Subcutaneous abdominal adipose tissue (tissue), 5 donors: ENCODE measurements around the gene SUGT1.

Experiments
- H3K27ac ChIP-seq: one replicate; pipeline ENCODE4 v1.7.0; 2013; ENCODE audit warnings: low read depth, mild to moderate bottlenecking, inconsistent platforms, low read length, moderate library complexity
- H3K27me3 ChIP-seq, 5 donors: one replicate each; pipeline ENCODE4 v1.7.0; 2013; ENCODE audit warnings: low read length in 5 of 5, inconsistent platforms in 1 of 5; ENCODE audit not compliant: control insufficient read depth in 5 of 5, insufficient read depth in 4 of 5
- H3K36me3 ChIP-seq, 5 donors: one replicate each; pipeline ENCODE4 v1.7.0; 2013; ENCODE audit warnings: low read length in 5 of 5; ENCODE audit not compliant: control insufficient read depth in 5 of 5, insufficient read depth in 5 of 5
- H3K4me1 ChIP-seq, 5 donors: one replicate each; pipeline ENCODE4 v1.7.0; 2013; ENCODE audit warnings: low read length in 5 of 5, mild to moderate bottlenecking in 3 of 5, moderate library complexity in 1 of 5; ENCODE audit not compliant: control insufficient read depth in 5 of 5, insufficient read depth in 5 of 5
- H3K4me3 ChIP-seq, 5 donors: one replicate each; pipeline ENCODE4 v1.7.0; 2013; ENCODE audit warnings: low read length in 5 of 5, low read depth in 1 of 5
- H3K9ac ChIP-seq, 5 donors: one replicate each; pipeline ENCODE4 v1.7.0; 2013; ENCODE audit warnings: low read length in 5 of 5, mild to moderate bottlenecking in 4 of 5, moderate library complexity in 3 of 5
- H3K9me3 ChIP-seq, 5 donors: one replicate each; pipeline ENCODE4 v1.7.0; 2013; ENCODE audit warnings: low read length in 5 of 5; ENCODE audit not compliant: control insufficient read depth in 5 of 5
- donor health status: healthy.
- donor health status: healthy.
- donor health status: healthy.
- donor health status: healthy.
- donor health status: healthy.

SUGT1 gene

GRCh38 chr13:52743988-52744387 lies 91.4 kb downstream of the SUGT1 start:
- no peaks in the 10 kb centered on the region for H3K9me3 ChIP-seq
- H3K9ac ChIP-seq = no peak overlapping the region
- no peak overlapping the region for H3K27ac ChIP-seq
- H3K4me3 ChIP-seq = no peak overlapping the region
- H3K4me1 ChIP-seq = peaks cover 0 to 8% (median 6%) of the 10 kb centered on the region in 5 donors
- H3K36me3 ChIP-seq = no peaks in the 10 kb centered on the region
- H3K27me3 ChIP-seq = peaks cover 11 to 26% (median 17%) of the 10 kb centered on the region in 5 donors

- no peak overlapping the region for H3K4me3 ChIP-seq
- no peaks in the 10 kb centered on the region for H3K36me3 ChIP-seq
- H3K4me1 ChIP-seq = no peaks in the 10 kb centered on the region
- no peak overlapping the region for H3K9ac ChIP-seq
- peaks cover 2 to 17% (median 9%) of the 10 kb centered on the region in 5 donors for H3K27me3 ChIP-seq
- no peak overlapping the region for H3K27ac ChIP-seq
- no peaks in the 10 kb centered on the region for H3K9me3 ChIP-seq
Measured at GRCh38 chr13:52744842-52745375, 92.3 kb downstream of the SUGT1 start.

- Histone ChIP-seq H3K4me3 (no peak overlapping the region), H3K27me3 (peaks cover 0 to 12% (median 0%) of the 10 kb centered on the region in 5 donors), H3K4me1 (no peaks in the 10 kb centered on the region), H3K9me3 (peaks cover 0 to 3% (median 0%) of the 10 kb centered on the region in 5 donors), H3K27ac (no peak overlapping the region), H3K36me3 (no peaks in the 10 kb centered on the region), H3K9ac (no peak overlapping the region)
Measured at GRCh38 chr13:52746141-52746540, 93.5 kb downstream of the SUGT1 start.

GRCh38 chr13:52749419-52749818 lies 96.8 kb downstream of the SUGT1 start:
- no peak overlapping the region for H3K9ac ChIP-seq
- no peaks in the 10 kb centered on the region for H3K36me3 ChIP-seq
- no peak overlapping the region for H3K4me3 ChIP-seq
- H3K27me3 ChIP-seq = peaks cover 0 to 9% (median 0%) of the 10 kb centered on the region in 5 donors
- no peak overlapping the region for H3K27ac ChIP-seq
- H3K9me3 ChIP-seq = peaks cover 0 to 3% (median 0%) of the 10 kb centered on the region in 5 donors
- no peaks in the 10 kb centered on the region for H3K4me1 ChIP-seq
